HepG2 (cell line): Measurements from ENCODE around the gene PIMREG. TPM values are rescaled to one million over a fixed set of nuclear protein-coding genes. Genes with fewer than 3 reads are reported as not detected.

Source experiments
- ATAC-seq: fragments of 200-7000 bp; cut with Tn5 transposase; 3 replicates; pipeline ENCODE4 v1.9.1; 2020; ENCODE audit warnings: mild to moderate bottlenecking, moderate library complexity
- BruUV-seq: library from RNA; stranded (reverse); fragments of 400-500 nt; replicated peaks from 2 replicates; lab custom pipeline; 2021; lab: Mats Ljungman, UMichigan
- CTCF ChIA-PET: fragments of 300-600 bp; formaldehyde crosslinking; extraction: SDS; loops from one replicate; lab custom pipeline; 2021; ENCODE audit warnings: low total read pairs, inconsistent platforms, low intra/inter-chr PET ratio; lab: Yijun Ruan, JAX
- POLR2A ChIA-PET: fragments of 350-600 bp; sonication (Branson Sonifier 250); formaldehyde crosslinking; loops from one replicate; lab custom pipeline; 2020; ENCODE audit warnings: antibody characterized with exemption, inconsistent platforms; lab: Yijun Ruan, JAX
- DNase-seq: peaks from one replicate; pipeline ENCODE4 v3.0.0-alpha.2; 2015; ENCODE audit warnings: low spot score
- FAIRE-seq: peaks from 3 replicates; lab custom pipeline; 2011; peaks lifted over from hg19 to GRCh38; lab: Jason Lieb, UNC
- H2AFZ ChIP-seq: one replicate; pipeline ENCODE4 v1.6.1; 2011; ENCODE audit warnings: low read length, inconsistent platforms
- H3K27ac ChIP-seq: fragments of 300-600 bp; 3 replicates; pipeline ENCODE4 v1.8.0; 2011; ENCODE audit warnings: mixed run types, mild to moderate bottlenecking, mixed read lengths, low read length, inconsistent platforms; ENCODE audit not compliant: insufficient read depth; ENCODE audit errors: extremely low read length
- H3K27me3 ChIP-seq, 2 experiments: fragments of 200-600 bp in 1 of 2; 2 replicates in 1 of 2; 3 replicates in 1 of 2; pipeline versions ENCODE4 v1.6.0 to v1.8.0; 2011; ENCODE audit warnings: low read length in 2 of 2, mild to moderate bottlenecking in 2 of 2, moderate library complexity in 2 of 2, inconsistent platforms in 1 of 2; ENCODE audit not compliant: insufficient read depth in 2 of 2, control insufficient read depth in 1 of 2
- H3K36me3 ChIP-seq, 2 experiments: fragments of 200-600 bp in 1 of 2; replicated peaks in 1 of 2; 2 replicates in 1 of 2; 3 replicates in 1 of 2; pipeline versions ENCODE4 v1.5.1 to v1.8.0; 2011; ENCODE audit warnings: low read length in 2 of 2, inconsistent platforms in 1 of 2; ENCODE audit not compliant: insufficient read depth in 2 of 2, control insufficient read depth in 1 of 2
- H3K4me1 ChIP-seq: 2 replicates; pipeline ENCODE4 v1.5.1; 2012; ENCODE audit warnings: low read length, inconsistent platforms; ENCODE audit not compliant: insufficient read depth
- H3K4me2 ChIP-seq: 2 replicates; pipeline ENCODE4 v1.6.0; 2011; ENCODE audit warnings: low read depth, low read length, inconsistent platforms
- H3K4me3 ChIP-seq, 3 experiments: fragments of 200-600 bp in 1 of 3; sonication (generic), shearing (Covaris generic) in 1 of 3; replicated peaks in 1 of 3; 2 replicates each; pipeline ENCODE4 v1.5.1; 2011 to 2016; ENCODE audit warnings: low read length in 3 of 3, inconsistent platforms in 2 of 3, low read depth in 2 of 3, mild to moderate bottlenecking in 2 of 3, control low read depth in 1 of 3, mixed read lengths in 1 of 3; ENCODE audit not compliant: insufficient read depth in 1 of 3
- H3K79me2 ChIP-seq: one replicate; pipeline ENCODE4 v1.6.1; 2011; ENCODE audit warnings: low read length, inconsistent platforms; ENCODE audit not compliant: insufficient read depth
- H3K9ac ChIP-seq: 2 replicates; pipeline ENCODE4 v1.6.0; 2011; ENCODE audit warnings: mild to moderate bottlenecking, low read depth, low read length, inconsistent platforms; ENCODE audit not compliant: insufficient read depth
- H3K9me3 ChIP-seq: 2 replicates; pipeline ENCODE4 v1.5.1; 2012; ENCODE audit warnings: mild to moderate bottlenecking, low read length
- H4K20me1 ChIP-seq: 2 replicates; pipeline ENCODE4 v1.6.0; 2011; ENCODE audit warnings: inconsistent platforms, mild to moderate bottlenecking, low read length, moderate library complexity; ENCODE audit not compliant: insufficient read depth
- ATAD3A ChIP-seq: sonication (generic); formaldehyde crosslinking; IDR thresholded peaks from 2 replicates; pipeline ENCODE4 v1.4.0; 2020; ENCODE audit warnings: missing genetic modification reagents
- FOSL2 ChIP-seq: sonication (generic); formaldehyde crosslinking; IDR thresholded peaks from 2 replicates; pipeline ENCODE4 v1.4.0; 2020; ENCODE audit warnings: missing genetic modification reagents
- HOXA3 ChIP-seq: sonication (generic); formaldehyde crosslinking; IDR thresholded peaks from 2 replicates; pipeline ENCODE4 v1.5.0; 2020; ENCODE audit warnings: missing genetic modification reagents
- MTA3 ChIP-seq: sonication (generic); formaldehyde crosslinking; IDR thresholded peaks from 2 replicates; pipeline ENCODE4 v1.4.0; 2020; ENCODE audit warnings: missing genetic modification reagents
- MXI1 ChIP-seq: IDR thresholded peaks from 3 replicates; pipeline ENCODE4 v1.6.1; 2012; ENCODE audit warnings: low read depth, low read length, inconsistent platforms, borderline replicate concordance
- NFE2L1 ChIP-seq: sonication (generic); formaldehyde crosslinking; IDR thresholded peaks from 2 replicates; pipeline ENCODE4 v1.4.0; 2020; ENCODE audit warnings: missing genetic modification reagents, mild to moderate bottlenecking, borderline replicate concordance
- NR2F1 ChIP-seq, 2 experiments: fragments of 450-650 bp in 1 of 2; formaldehyde crosslinking in 1 of 2; IDR thresholded peaks; 2 replicates each; pipeline versions ENCODE4 v1.5.0 to v1.6.1; 2016 to 2020; ENCODE audit warnings: mild to moderate bottlenecking in 1 of 2, missing compliant biosample characterization in 1 of 2, missing genetic modification reagents in 1 of 2, moderate library complexity in 1 of 2
- NR2F6 ChIP-seq, 2 experiments: IDR thresholded peaks; 2 replicates each; pipeline ENCODE4 v1.6.1; 2016; ENCODE audit warnings: antibody characterized with exemption in 1 of 2, mild to moderate bottlenecking in 1 of 2
- RARA ChIP-seq: IDR thresholded peaks from 2 replicates; pipeline ENCODE4 v1.6.1; 2016; ENCODE audit warnings: missing genetic modification reagents, missing compliant biosample characterization
- SAP130 ChIP-seq: IDR thresholded peaks from 2 replicates; pipeline ENCODE4 v1.6.1; 2016; ENCODE audit warnings: low read depth
- ZNF24 ChIP-seq: fragments of 450-650 bp; IDR thresholded peaks from 2 replicates; pipeline ENCODE4 v1.6.1; 2017; ENCODE audit warnings: antibody characterized with exemption, mild to moderate bottlenecking
- ZSCAN31 ChIP-seq: sonication (generic); formaldehyde crosslinking; IDR thresholded peaks from 2 replicates; pipeline ENCODE4 v1.5.0; 2020; ENCODE audit warnings: low read depth, mild to moderate bottlenecking, missing genetic modification reagents
- WGBS: methylation state at CpG from one replicate; pipeline ENCODE4 v1.1.6; 2017; ENCODE audit warnings: low lambda C conversion rate; 5-methylcytosine and 5-hydroxymethylcytosine counted together
- in situ Hi-C: cut with HindIII; loops from 2 replicates; pipeline ENCODE4 v1.10.0; 2017; ENCODE audit warnings: low pct_unique_long_range_greater_than_20kb; ENCODE audit not compliant: extremely low pct_ligation_motif_present
- intact Hi-C: fragments of 100-400 bp; cut with micrococcal nuclease; formaldehyde crosslinking; loops from one replicate; pipeline ENCODE4 v1.10.0; 2022; ENCODE audit not compliant: unreplicated experiment
- polyA plus RNA-seq, 8 experiments: library from polyadenylated mRNA; depleted of rRNA in 3 of 8; stranded (reverse) in 7 of 8; unstranded in 1 of 8; fragments of >200 nt; fragmentation: Illumina TruSeq in 4 of 8; extraction: Trizol in 4 of 8; gene quantifications; 2 replicates each; pipeline versions ENCODE4 v1.2.1 to v1.2.3, GENCODE V29; 2011 to 2016; ENCODE audit warnings: low read depth in 4 of 8, missing spikeins in 1 of 8, mixed read lengths in 1 of 8; ENCODE audit not compliant: insufficient read depth in 1 of 8
- total RNA-seq, 5 experiments: library from RNA; depleted of rRNA; stranded (reverse); fragments of >200 nt; fragmentation: Illumina TruSeq; extraction: Trizol; gene quantifications; 2 replicates each; pipeline ENCODE4 v1.2.3, GENCODE V29; 2016; ENCODE audit warnings: low read depth in 1 of 5
- TF ChIP-seq, protein P1 (sequence below): sonication (generic); formaldehyde crosslinking; IDR thresholded peaks from 2 replicates; pipeline ENCODE4 v1.4.0; 2020; ENCODE audit warnings: missing genetic modification reagents
- TF ChIP-seq, protein P2 (sequence below): IDR thresholded peaks from 2 replicates; pipeline ENCODE4 v1.4.0; 2020; ENCODE audit warnings: mild to moderate bottlenecking, missing genetic modification reagents

Gene PIMREG
- total and polyA plus RNA-seq, 2 of the 13 experiments (the other 11 are each of a cell fraction or from before 2014, with no cell fraction given), result 15.6 to 30.3 TPM

DNA sequence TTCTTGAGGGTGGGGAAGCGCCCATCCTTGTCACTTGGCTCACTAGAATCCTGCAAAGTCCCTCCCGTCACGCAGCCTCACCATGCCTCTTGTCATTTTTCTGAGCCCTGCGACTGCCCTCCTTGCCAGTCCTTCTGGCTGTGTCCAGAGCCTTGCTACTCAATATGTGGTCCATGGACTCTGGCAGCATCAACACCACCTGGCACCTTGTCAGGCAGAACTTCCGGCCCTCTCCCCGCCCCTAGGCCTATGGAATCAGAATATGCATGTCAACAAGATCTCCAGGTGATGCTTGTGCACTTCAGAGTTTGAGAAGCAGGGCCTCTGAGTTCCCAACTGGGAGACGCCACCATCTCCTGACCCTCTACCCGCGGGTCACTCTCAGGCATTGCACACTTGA lies 12.1 kb downstream of the PIMREG start (continued):
- TF ChIP-seq MTA3 (CRISPR knock-in tag) (no peak), ATAD3A (CRISPR knock-in tag) (no peak), ZSCAN31 (CRISPR knock-in tag) (no peak)

- Histone ChIP-seq H3K36me3 (no peaks in the 10 kb centered on the region), H3K9ac (no peak overlapping the region), H3K27ac (no peak overlapping the region), H3K4me1 (peaks cover 25% of the 10 kb centered on the region), H3K27me3 (peaks cover 0 to 3% of the 10 kb centered on the region in 2 experiments; a peak in 3 of 5 replicates), H3K4me3 (no peak overlapping the region), H4K20me1 (no peaks in the 10 kb centered on the region), H3K4me2 (peak overlapping the region; percentile 50; the same call in 1 of the 2 replicates), H3K9me3 (no peaks in the 10 kb centered on the region), H2AFZ (no peak overlapping the region), H3K79me2 (no peaks in the 10 kb centered on the region)
- BruUV-seq, result no TSS peak
- DNase-seq, result peak; percentile 52
- TF ChIP-seq NFE2L1 (CRISPR knock-in tag) (no peak), SAP130 (CRISPR knock-in tag) (peak; percentile 58; the same call in 1 of the 2 replicates), NR2F1 (CRISPR knock-in tag; IDR thresholded peaks at IDR 0.05) (peak in 1 of 2 experiments; percentile 25; a peak in 1 of 4 replicates), NR2F6 (IDR thresholded peaks at IDR 0.05) (peak; percentile 20; the same call in 1 of the 2 replicates), NR2F6 (CRISPR knock-in tag; IDR thresholded peaks at IDR 0.05) (peak; percentile 37; the same call in 1 of the 2 replicates), FOSL2 (CRISPR knock-in tag) (peak; percentile 76; the same call in 1 of the 2 replicates), RARA (CRISPR knock-in tag) (0 out of 2 replicates have a peak, but pooled peaks have one; percentile 18), ZNF24 (0 out of 2 replicates have a peak, but pooled peaks have one; percentile 52), MXI1 (peak; percentile 62; the same call in 1 of the 3 replicates), HOXA3 (CRISPR knock-in tag) (no peak)
- TF ChIP-seq, protein P1, sequence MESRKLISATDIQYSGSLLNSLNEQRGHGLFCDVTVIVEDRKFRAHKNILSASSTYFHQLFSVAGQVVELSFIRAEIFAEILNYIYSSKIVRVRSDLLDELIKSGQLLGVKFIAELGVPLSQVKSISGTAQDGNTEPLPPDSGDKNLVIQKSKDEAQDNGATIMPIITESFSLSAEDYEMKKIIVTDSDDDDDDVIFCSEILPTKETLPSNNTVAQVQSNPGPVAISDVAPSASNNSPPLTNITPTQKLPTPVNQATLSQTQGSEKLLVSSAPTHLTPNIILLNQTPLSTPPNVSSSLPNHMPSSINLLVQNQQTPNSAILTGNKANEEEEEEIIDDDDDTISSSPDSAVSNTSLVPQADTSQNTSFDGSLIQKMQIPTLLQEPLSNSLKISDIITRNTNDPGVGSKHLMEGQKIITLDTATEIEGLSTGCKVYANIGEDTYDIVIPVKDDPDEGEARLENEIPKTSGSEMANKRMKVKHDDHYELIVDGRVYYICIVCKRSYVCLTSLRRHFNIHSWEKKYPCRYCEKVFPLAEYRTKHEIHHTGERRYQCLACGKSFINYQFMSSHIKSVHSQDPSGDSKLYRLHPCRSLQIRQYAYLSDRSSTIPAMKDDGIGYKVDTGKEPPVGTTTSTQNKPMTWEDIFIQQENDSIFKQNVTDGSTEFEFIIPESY (CRISPR knock-in tag), result 0 out of 2 replicates have a peak, but pooled peaks have one; percentile 33
- TF ChIP-seq, protein P2, sequence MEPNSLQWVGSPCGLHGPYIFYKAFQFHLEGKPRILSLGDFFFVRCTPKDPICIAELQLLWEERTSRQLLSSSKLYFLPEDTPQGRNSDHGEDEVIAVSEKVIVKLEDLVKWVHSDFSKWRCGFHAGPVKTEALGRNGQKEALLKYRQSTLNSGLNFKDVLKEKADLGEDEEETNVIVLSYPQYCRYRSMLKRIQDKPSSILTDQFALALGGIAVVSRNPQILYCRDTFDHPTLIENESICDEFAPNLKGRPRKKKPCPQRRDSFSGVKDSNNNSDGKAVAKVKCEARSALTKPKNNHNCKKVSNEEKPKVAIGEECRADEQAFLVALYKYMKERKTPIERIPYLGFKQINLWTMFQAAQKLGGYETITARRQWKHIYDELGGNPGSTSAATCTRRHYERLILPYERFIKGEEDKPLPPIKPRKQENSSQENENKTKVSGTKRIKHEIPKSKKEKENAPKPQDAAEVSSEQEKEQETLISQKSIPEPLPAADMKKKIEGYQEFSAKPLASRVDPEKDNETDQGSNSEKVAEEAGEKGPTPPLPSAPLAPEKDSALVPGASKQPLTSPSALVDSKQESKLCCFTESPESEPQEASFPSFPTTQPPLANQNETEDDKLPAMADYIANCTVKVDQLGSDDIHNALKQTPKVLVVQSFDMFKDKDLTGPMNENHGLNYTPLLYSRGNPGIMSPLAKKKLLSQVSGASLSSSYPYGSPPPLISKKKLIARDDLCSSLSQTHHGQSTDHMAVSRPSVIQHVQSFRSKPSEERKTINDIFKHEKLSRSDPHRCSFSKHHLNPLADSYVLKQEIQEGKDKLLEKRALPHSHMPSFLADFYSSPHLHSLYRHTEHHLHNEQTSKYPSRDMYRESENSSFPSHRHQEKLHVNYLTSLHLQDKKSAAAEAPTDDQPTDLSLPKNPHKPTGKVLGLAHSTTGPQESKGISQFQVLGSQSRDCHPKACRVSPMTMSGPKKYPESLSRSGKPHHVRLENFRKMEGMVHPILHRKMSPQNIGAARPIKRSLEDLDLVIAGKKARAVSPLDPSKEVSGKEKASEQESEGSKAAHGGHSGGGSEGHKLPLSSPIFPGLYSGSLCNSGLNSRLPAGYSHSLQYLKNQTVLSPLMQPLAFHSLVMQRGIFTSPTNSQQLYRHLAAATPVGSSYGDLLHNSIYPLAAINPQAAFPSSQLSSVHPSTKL (CRISPR knock-in tag), result peak; percentile 33; the same call in 1 of the 2 replicates
- intact Hi-C loops, result no loop called here
- in situ Hi-C loops, result loop anchor here (5.0 kb wide), 1 partner anchor 50 kb away; no protein-coding TSS in a partner anchor
- peak; percentile 55; the same call in 2 of the 3 replicates for ATAC-seq
- FAIRE-seq, result no peak
- WGBS, result 46% methylated on average over 12 of the region's 14 CpGs
- ChIA-PET POLR2A (no interaction called here), CTCF (no interaction called here)
Observed at GRCh38 chr17:6456914-6457687, 12.8 kb downstream of the PIMREG start.
